Effector CD4-positive, alpha-beta T cell (primary cell): ENCODE measurements around the gene EXOC2.

ENCODE experiments used
- DNase-seq: peaks from one replicate; pipeline ENCODE4 v3.0.0-alpha.2; 2020

The EXOC2 gene

DNA sequence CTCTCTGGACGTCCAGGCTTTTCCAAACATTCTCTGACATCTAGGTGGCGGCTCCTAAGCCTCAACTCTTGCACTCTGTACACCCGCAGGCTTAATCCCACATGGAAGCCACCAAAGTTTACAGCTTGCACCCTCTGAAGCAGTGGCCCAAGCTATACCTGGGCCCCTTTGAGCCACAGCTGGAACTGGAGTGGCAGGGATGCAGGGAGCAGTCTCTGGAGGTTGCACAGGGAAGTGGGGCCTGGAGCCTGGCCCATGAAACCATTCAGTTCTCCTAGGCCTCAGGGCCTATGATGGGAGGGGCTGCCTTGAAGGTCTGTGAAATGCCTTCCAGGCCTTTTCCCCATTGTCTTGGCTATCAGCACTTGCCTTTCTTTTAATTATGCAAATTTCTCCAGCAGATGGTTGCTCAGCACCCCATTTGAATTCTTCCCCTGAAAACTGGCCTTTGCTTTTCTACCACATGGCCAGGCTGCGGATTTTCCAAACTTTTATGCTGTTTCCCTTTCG is 236.5 kb downstream of the EXOC2 start:
- no peak for DNase-seq

DNA sequence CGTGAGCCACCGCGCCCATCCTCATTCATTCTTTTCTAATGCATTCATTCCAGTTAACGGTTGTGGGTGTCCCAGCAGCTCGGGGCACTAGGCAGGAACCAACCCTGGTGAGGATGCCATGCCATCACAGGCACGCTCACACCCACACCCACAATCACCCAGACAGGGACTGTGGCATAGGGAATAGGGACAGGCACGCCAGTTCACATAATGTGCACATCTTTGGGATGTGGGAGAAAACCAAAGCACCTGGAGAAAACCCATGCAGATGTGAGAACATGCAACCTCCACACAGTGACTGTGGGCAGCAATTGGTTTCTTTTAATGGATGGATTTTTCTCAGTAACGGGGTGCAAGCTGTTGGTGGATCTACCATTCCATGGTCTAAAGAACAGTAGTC is 237.1 kb downstream of the EXOC2 start:
- no peak for DNase-seq

DNA sequence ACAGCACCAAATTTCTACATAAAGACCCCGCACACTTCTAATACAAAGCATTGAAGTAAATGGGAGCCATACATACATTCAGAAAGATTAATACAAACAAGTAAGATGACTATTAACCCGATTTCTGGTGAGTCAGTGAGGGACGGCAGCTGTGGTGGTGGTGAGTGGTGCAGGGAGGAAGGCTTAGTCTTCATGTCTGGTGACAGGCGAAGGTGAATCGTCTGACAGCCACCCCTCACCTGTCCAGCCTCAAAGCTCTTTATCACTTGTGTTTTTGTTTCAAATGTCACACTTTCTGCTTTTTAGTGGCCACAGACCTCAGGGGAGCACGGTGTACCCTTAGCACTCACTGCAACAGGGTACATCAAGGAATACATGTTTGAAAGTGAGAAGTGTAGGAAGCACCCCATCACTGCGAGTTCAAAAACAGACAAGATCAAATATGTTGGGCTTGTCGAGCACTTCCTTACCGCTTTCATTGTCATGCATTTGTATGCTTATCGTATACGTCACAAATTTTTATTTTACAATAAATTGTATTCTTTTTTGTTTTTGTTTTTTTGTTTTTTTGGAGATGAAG is 237.8 kb downstream of the EXOC2 start:
- DNase-seq: no peak

DNA sequence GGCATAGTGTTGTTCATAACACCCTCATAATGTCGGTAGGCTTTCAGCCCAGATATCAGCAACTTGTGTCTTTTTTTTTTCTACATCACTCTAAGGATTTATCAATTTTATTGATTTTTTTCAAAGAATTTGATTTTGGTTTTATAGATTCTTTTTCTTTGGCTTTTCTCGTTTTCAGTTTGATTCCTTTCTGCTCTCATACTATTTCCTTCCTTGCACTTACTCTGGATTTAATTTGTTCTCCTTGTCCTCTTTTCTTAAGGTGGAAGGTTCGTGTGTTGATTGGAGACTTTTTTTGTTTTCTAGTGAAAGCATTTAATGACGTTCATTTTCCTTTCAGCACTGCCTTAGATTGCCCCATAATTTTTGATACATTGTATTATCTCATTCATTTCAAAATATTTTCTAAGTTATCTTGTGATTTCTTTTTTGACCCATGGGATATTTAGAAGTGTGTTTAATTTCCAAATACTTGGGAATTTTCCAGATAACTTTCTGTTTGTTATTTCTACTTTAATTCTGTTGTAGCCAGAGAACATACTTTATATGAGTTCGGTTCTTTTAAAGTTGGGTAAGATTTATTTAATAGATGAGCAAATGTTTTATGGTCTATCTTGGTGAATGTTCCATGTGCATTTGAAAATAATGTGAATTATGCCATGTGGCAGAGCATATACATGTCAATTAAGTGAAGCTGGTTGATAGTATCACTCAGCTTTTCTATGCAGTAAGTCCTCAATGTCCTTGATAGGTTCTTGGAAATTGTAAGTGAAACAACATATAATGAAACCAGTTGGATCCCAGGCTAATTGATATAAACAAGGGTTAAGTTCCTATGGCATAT is 238.6 kb downstream of the EXOC2 start:
- no peak for DNase-seq

DNA sequence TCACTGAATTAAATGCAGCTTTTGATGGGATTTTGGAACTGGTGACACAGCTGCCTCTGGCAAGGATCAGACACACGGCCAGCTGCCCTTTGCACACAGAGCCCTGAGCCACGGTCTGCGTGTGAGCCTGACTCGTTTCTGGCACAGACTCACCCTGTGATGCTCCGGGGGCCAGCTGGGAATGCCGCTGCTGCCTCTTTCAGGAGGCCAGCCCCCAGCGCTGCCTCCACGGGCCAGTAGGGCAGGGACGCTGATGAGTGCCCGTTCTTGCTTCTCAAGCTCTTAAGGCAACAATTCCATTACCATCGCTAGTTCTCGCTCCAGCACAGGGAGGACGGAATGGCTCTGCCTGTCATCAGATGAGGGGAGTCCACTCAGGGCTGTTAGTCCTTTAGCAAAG is 239.8 kb downstream of the EXOC2 start:
- DNase-seq: no peak

DNA sequence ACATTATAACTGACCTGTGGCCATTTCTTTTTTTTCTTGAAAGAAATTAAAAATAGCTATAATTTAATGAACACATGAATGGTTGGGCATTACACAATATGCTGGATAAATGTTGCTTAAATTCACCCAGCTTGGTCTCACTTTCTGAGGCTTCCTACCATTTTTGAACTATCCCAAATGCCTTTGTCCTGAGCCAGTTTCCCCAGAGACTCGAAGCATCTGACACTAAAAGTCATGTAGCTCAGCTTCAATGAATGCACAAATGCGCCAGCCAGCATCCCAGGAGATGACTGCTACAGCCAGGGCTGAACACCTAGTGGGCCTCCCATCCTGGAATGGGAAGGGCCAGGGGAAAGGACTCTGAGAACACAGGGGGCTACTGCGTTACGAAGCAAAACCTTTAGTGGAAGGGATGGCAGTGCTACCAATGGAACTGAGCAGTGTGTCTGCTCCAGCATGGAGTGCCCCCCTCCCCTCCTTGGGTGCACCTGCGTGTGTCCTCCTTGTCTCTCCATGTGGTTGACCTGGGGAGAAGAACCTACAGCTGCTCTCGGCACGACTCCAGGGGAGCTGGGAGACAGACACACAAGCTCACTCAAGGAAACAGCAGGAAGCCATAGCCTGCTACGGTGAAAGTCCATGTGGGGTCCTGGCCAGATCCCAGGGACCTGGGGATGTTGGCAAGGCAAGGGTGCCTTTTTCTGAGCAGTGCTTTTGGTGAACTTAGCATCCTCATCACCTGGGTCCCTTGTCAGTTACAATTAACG is 240.5 kb downstream of the EXOC2 start:
- no peak for DNase-seq

DNA sequence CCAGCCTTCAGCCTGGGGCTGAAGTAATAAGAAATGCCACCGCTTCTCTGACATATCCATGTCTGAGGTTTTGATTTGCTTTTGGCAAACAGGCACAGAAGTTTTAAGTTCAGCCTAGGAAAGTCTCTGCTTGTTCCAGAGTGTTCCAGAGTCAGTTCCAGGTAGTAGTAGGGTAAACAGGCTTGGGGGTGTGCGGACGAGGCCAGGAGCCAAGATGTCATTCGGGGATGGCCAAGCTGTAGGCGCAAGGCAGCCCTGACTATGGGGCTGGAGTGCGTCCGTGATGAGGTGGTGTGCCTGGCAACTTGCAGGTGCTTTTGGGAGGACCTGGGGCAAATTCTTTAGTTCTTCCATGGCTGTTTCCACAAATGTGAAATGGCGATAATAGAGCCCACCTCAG is 241.1 kb downstream of the EXOC2 start:
- DNase-seq: no peak

DNA sequence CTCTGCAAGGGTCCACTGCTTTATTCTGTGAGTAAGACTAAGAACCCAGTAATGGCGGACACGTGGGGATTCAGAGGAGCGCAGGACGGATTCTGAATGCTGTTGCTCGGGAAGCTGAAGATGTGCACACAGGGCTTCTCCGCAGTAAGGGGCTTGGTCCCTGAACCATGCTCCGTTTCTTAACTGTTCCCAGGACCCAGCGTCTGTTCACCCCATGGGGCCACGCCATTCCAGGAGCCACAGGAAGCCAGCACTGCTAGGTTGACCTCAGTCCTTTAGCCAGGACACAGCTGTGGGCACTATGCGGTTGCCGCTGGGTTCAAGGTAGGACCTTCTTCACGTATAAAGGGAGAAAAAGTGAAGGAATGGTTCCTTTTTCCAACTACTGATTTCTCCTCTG is 241.6 kb downstream of the EXOC2 start:
- DNase-seq: no peak

DNA sequence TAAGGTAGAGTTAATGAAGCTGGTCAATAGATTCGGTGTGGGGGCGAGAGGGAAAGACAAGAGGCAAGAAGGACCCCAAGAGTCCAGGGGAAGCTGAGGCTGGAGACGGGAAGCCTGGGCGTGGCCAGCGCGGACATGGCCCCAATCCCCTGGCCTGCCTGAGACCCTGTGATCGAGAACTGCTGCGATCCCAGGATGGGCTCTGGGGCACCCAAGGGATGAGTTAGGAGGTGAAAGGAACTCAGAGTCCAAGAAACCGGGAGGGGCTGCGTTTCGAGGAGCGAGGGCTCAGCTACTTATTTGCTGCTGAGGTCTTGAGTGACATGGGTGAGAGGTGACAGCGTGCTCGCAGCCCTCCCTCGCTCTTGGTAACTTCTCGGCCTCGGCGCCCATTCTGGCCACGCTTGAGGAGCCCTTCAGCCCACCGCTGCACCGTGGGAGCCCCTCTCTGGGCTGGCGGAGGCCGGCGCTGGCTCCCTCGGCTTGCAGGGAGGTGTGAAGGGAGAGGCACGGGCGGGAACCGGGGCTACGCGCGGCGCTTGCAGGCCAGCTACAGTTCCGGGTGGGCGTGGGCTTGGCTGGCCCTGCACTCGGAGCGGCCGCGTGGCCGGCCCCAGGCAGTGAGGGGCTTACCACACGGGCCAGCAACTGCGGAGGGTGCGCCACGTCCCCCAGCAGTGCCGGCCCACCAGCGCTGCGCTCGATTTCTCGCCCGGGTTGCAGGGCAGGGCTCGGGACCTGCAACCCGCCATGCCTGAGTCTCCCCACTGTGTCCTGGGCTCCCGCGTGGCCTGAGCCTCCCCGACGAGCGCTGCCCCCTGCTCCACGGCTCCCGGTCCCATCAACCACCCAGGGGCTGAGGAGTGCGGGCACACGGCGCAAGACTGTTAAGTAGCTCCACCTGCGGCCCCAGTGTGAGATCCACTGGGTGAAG is 243.2 kb downstream of the EXOC2 start:
- no peak for DNase-seq

DNA sequence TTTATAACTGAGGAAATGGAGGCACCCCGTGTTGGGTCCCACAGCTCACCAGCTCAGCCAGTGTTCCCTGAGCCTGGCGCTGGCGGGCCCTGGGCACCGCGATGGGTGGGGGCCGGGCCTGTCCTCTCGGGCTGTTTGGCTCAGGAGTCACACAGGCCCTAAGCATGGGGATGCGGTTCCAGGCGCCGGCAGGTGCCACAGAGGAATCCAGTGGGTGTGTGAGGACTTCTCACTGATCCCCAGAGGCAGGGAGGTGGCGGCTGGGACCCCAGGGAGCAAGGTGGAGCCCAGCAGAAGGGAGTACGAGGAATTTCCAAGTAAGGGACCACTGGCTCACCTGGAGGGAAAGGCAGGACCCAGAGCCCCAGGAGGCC is 243.9 kb downstream of the EXOC2 start:
- DNase-seq: no peak

DNA sequence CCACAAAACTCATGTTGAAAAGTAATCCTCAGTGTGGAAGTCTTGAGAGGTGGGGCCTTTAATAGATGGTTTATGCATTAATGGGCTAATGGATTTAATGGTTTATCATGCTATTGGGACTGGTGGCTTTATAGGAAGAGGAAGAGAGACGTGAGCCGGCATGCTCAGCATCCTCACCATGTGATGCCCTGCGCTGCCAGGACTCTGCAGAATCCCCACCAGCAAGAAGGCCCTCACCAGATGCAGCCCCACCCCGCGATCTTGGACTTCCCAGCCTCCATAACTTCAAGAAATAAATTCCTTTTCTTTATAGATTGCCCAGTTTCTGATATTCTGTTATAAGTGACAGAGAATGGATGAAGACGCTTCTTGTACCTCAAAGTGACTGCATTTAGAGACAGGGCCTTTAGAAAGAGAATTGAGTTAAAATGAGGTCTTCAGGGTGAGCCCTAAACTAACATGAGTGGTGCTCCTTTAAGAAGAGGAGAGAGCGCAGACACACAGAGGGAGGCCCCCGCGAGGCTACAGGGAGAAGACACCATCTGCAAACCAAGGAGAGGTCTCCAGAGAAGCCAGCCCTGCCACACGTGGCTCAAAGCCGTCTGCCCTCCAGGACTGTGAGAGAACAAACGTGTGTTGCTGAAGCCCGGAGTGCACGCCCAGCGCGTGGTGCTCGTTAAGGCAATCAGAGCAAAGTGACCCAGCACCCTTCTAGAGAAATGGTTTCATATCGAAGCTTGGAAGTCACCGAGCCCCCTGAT is 244.5 kb downstream of the EXOC2 start:
- DNase-seq: no peak

DNA sequence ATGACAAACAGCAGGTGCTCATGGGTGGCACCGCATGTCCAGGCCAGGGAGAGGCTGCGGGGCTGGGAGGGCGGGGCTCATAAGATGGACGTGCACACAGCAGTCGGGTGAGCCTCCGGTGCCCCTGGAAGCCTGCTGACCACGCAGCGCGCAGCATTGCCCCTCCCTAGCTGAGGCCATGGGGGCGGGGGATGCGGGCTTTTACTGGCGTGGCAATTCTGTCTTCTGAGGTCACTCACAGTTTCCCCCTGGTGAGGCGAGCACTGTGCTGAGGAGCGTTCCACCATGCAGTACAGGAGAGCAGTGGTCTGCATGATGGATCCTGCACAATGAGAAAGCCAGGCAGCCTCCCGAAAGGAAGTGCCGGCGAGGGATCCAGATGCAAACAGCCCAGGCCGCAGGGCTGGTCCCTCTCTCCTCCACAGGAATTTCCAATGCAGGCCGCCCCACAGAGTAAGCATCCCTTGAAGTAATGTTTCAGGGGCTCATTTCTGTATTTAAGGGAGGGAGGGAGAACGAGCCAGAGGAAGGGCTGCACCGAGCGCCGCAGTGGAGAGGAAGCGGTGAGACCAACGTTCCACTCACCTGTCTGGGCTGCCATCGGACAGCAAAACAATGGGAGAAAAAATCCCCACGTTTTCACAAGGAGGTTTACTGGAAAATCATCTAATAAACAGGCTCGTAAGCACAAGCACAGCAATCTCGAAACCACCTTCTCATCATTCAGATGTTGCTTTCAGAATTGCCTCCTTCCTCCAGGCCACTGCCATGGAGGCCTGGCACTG is 245.4 kb downstream of the EXOC2 start:
- DNase-seq: no peak

DNA sequence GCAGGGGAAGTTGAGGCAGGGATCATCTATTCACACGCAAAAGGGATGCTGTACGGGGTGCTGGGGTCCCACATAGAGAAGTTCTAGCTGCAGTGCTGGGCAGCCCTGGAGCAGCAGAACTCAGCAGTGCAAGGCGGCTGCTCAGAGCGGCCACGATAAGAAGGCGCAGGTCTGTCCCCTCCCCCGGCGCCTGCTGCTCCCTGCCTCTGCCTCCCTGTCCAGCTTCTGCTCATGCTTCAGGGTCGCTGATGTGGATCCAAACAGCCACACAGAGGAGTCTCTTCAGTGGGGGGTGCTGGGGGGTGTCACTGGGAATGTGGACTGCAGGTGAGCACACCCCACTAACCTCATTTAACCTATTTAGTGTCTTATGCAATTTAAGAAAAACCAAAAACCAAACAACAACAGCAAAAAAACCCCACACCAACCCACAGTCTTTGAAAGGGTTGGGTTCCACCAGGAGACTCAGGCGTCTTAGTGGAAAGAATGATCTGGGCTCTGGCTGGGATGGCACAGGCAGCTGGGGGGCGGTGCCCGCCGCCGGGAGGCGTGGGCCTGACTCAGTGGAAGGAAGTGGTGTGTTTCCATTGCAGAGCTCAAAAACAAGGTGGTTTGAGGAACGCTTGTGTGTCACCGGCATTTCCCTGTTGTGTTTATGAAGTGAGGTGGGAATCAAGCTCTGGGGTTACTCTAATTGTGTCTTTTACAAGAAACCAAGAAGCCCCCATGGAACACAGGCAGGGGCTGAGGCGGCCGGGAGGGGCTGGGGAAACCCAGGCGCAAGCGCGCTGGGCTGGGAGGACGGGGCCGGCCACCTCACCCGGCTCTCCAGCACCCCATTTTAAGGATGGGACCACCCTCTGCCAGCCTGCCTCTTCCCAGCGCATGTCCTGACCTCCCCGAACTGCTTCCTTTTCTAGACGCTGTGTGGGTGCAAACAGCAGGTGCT is 246.2 kb downstream of the EXOC2 start:
- peak; percentile 67 for DNase-seq

DNA sequence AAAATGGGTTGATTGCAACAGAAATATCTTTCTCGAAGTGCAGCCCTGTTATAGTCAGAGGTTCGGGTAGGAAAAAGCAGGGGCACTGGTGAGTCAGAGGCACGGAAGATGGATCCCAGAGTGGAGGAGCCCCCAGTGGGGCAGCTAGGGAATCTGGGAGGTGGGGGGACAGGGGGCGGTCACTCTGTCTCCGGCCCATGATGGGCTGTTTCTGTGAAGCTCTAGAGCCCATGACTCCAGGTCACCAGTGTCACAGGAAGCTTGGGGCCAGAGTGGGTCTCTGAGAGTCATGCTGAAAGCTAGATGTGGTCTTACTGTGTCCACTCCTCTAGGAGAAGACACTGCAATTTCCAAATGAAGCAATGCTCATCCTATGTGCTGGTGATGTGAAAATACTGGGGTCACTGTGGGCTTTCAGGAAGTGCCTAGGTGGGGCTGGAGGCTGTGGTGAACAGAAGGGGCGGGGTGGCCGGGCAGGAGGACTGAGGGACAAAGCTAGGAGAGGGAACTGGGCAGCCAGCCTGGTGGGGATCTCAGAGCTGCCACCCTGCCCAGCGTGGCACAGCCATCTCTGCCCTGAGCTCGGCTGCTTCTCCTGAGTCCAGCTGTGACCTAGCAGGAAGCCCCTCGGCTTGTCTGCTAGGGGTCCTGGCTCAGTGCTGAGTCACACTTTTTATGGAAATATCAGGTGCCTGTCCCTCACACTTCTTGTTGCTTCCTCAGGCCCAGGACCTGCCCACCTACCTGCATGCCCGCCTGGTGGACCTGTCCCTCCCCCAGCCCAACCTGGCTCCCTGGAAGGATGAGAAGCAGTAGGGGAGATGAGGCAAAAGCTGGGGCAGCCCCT is 247.1 kb downstream of the EXOC2 start:
- DNase-seq: no peak

DNA sequence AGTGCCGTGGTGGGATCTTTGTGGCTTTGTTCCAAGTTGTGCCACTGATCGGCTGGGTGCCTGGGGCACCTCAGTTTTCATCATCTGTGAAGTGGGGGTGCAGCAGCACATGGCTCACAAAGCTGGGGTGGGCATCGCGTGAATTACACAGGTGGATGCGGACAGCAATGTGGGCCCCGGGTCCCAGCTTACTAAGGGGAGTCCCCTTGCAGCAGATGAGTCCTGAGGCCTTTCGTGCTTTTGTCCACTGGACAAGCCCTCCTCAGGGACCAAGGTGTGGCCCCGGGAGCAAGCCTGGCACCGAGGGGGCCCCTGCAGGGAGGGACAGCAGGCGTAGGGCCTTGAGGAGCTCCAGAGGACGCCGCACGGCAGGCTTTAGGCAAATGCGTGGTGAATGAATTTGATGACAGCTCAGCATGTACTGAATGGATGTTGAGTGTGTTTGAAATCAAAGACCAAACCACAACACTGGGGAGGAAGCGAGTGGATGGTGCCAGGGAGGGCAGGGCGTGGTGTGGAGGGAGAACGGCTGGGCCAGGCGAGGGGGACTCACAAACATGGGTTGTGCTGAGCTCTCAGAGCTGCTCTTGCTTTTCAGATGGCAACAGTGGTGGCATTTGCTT is 248.2 kb downstream of the EXOC2 start:
- DNase-seq: peak; percentile 43

DNA sequence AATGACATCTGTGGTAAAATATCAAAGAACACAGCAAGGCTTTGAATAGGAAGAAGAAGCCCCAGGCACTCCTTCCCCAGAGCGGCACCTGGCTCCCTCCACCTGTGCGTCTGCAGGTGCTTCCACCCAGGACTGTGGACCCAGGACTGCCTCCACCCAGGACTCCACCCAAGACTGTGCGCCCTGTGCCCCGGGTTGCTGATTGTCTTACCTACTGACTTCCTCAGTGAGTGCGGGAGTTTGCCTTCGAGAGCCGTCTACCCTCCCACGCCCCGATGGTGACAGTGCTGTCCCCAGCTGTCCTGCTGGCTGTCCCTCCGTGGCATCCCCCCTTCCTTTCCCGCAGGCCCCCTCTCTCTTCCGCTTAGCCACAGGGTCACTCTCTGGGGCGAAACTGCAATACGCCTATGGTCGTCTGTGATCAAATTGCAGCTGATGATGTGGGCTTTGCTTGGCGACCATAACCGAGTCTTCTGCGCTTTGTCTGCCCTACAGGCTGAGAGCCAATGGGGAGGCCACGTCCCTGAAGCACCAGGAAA is 249.2 kb downstream of the EXOC2 start:
- no peak for DNase-seq

DNA sequence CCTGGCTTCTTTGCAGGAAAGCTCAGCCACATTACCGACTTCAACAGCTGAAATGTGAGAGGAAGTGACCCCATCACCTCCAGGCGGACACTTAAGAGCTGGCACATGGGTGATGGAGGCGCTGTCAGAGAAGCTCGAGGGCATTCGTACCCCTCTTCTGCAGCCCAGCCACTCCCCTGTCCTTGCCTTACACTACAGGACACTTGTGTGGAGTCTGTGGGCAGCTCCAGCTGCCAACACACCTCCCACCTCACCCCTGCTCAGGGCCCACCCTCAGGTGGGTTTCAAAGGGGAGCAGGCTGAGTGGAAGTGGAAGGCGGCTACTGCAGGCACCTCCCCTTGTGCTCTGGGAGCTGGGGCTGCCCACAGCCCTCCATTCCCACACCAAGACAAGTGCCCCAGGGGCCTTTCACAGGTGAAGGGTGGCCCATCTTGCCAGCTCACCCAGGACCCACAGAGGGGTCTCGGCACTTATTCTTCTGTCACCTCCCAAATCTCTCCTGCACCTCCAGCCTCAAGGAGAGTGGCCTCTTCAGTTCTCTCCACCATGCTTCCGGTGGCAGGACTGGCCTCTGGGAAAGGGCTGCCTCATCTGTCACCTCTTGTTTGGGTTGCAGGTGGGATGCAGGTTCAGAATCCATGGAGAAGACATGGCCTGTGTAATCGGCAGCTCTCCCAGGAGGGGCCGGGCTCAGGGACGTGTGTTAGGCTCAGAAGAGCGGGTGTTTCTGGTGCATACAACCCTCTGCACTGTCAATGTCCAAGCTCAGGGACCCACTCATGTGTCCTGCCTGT is 251.6 kb downstream of the EXOC2 start:
- no peak for DNase-seq
